Nephron (organoid): ENCODE data around the gene CLDND1.

Source experiments
- H3K27ac Mint-ChIP-seq, 3 experiments: 2 replicates each; pipeline ENCODE4 v1.8.0; 2020; ENCODE audit warnings: mixed read lengths in 3 of 3, mild to moderate bottlenecking in 2 of 3, moderate library complexity in 1 of 3
- H3K27me3 Mint-ChIP-seq: 2 replicates; pipeline ENCODE4 v1.8.0; 2021; ENCODE audit warnings: low read depth, mild to moderate bottlenecking, moderate library complexity, mixed read lengths
- H3K36me3 Mint-ChIP-seq: 2 replicates; pipeline ENCODE4 v1.8.0; 2020; ENCODE audit warnings: low read depth, mixed read lengths
- H3K4me1 Mint-ChIP-seq: 2 replicates; pipeline ENCODE4 v1.8.0; 2020; ENCODE audit warnings: mixed read lengths
- H3K4me3 Mint-ChIP-seq, 3 experiments: 2 replicates each; pipeline ENCODE4 v1.8.0; 2020; ENCODE audit warnings: mild to moderate bottlenecking in 3 of 3, mixed read lengths in 3 of 3, moderate library complexity in 2 of 3
- H3K9me3 Mint-ChIP-seq: 2 replicates; pipeline ENCODE4 v1.8.0; 2020; ENCODE audit warnings: mixed read lengths
- CTCF ChIP-seq, 3 experiments: fragments of 200-600 bp; sonication (generic); IDR thresholded peaks; one replicate each; pipeline ENCODE4 v1.5.0; 2021; ENCODE audit warnings: antibody characterized with exemption in 3 of 3; ENCODE audit not compliant: unreplicated experiment in 3 of 3

Gene CLDND1

DNA sequence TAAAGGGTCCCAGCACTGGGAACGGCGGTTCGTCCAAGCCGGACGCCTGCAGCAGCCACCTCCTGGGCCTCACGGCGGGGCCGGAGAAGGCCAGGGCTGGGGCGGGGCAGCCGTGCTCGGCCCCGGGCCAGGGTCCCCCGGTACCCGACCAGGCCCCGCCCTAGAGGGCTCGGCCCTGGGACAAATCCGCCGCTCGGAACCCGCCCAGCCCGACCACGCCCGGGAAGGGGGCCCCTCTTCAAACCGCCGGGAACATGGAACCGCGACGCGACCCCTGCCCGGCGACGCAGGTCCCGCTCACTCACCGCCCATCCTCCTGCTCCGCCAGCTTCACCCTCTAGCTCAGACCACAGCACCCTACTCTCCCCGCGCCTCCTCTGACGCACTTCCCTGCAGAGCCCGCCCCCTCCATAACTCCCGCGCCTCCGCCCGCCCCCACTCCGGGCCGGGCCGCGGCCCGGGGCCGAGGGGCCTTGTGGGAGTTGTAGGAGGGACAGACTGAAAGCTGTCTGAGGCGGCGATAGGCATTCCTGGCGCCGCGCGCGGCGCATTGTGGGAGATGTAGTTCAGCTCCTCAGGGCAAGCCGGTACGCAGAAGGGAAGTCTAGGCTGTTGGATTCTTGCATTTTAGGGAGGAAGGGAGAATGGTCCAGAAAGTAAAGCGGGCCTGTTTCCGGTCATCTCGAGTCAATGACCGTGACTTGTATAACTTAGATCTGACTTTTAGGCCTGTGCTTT lies at the start of gene CLDND1:
Gene CLDND1, minus strand, starts transcription at position 359 of the 738 bp plus-strand sequence. CDS start 1,478 bp downstream, outside the sequence.
- H3K4me3 Mint-ChIP-seq = peak within 1 kb of the TSS; percentile 85 to 98 (median 91)
- peaks cover 21% of the 10 kb centered on the region for H3K4me1 Mint-ChIP-seq
- peak within 1 kb of the TSS; percentile 65 to 99 (median 84) for H3K27ac Mint-ChIP-seq
- H3K36me3 Mint-ChIP-seq = peaks cover 33% of the 10 kb centered on the region
- no peaks in the 10 kb centered on the region for H3K9me3 Mint-ChIP-seq
- TF ChIP-seq CTCF (IDR thresholded peaks at IDR 0.05; ENCODE audit: unreplicated experiment in 3 of 3) = no peak
- H3K27me3 Mint-ChIP-seq = no peaks in the 10 kb centered on the region

GRCh38 chr3:98568402-98568801 lies 45.7 kb upstream of the CLDND1 start:
- H3K27me3 Mint-ChIP-seq = no peaks in the 10 kb centered on the region
- TF ChIP-seq CTCF (IDR thresholded peaks at IDR 0.05; ENCODE audit: unreplicated experiment in 3 of 3) = no peak
- H3K36me3 Mint-ChIP-seq = no peaks in the 10 kb centered on the region
- H3K9me3 Mint-ChIP-seq = no peaks in the 10 kb centered on the region
- no peak overlapping the region for H3K4me3 Mint-ChIP-seq
- no peak overlapping the region for H3K27ac Mint-ChIP-seq
- peaks cover 3% of the 10 kb centered on the region for H3K4me1 Mint-ChIP-seq

- no peaks in the 10 kb centered on the region for H3K4me1 Mint-ChIP-seq
- H3K9me3 Mint-ChIP-seq = no peaks in the 10 kb centered on the region
- no peaks in the 10 kb centered on the region for H3K27me3 Mint-ChIP-seq
- H3K27ac Mint-ChIP-seq = no peak overlapping the region
- no peak overlapping the region for H3K4me3 Mint-ChIP-seq
- no peak for TF ChIP-seq CTCF (IDR thresholded peaks at IDR 0.05; ENCODE audit: unreplicated experiment in 3 of 3)
- H3K36me3 Mint-ChIP-seq = no peaks in the 10 kb centered on the region
Measured at GRCh38 chr3:98567666-98568270, 45.1 kb upstream of the CLDND1 start.

- Mint-ChIP-seq H3K4me1 (no peaks in the 10 kb centered on the region), H3K27me3 (no peaks in the 10 kb centered on the region), H3K27ac (no peak overlapping the region), H3K36me3 (no peaks in the 10 kb centered on the region), H3K4me3 (no peak overlapping the region), H3K9me3 (no peaks in the 10 kb centered on the region)
- no peak for TF ChIP-seq CTCF (IDR thresholded peaks at IDR 0.05; ENCODE audit: unreplicated experiment in 3 of 3)
Measured at GRCh38 chr3:98565843-98566242, 43.1 kb upstream of the CLDND1 start.

- no peaks in the 10 kb centered on the region for H3K4me1 Mint-ChIP-seq
- no peak for TF ChIP-seq CTCF (IDR thresholded peaks at IDR 0.05; ENCODE audit: unreplicated experiment in 3 of 3)
Measured at GRCh38 chr3:98565237-98565643, 42.5 kb upstream of the CLDND1 start.

More at GRCh38 chr3:98565237-98565643, 42.5 kb upstream of the CLDND1 start:
- Mint-ChIP-seq H3K9me3 (no peaks in the 10 kb centered on the region), H3K36me3 (no peaks in the 10 kb centered on the region), H3K27me3 (no peaks in the 10 kb centered on the region), H3K27ac (no peak overlapping the region), H3K4me3 (no peak overlapping the region)
